HepG2 (cell line): ENCODE measurements around the gene NATD1. TPM values are rescaled to one million over a fixed set of nuclear protein-coding genes. Genes with fewer than 3 reads are reported as not detected.
A peak's percentile ranks its signal among the peaks of the same experiment; 100 is the strongest.

ENCODE experiments used
- ATAC-seq: fragments of 200-7000 bp; cut with Tn5 transposase; 3 replicates; pipeline ENCODE4 v1.9.1; 2020; ENCODE audit warnings: mild to moderate bottlenecking, moderate library complexity
- BruUV-seq: library from RNA; stranded (reverse); fragments of 400-500 nt; replicated peaks from 2 replicates; lab custom pipeline; 2021; lab: Mats Ljungman, UMichigan
- CTCF ChIA-PET: fragments of 300-600 bp; formaldehyde crosslinking; extraction: SDS; loops from one replicate; lab custom pipeline; 2021; ENCODE audit warnings: low total read pairs, inconsistent platforms, low intra/inter-chr PET ratio; lab: Yijun Ruan, JAX
- POLR2A ChIA-PET: fragments of 350-600 bp; sonication (Branson Sonifier 250); formaldehyde crosslinking; loops from one replicate; lab custom pipeline; 2020; ENCODE audit warnings: antibody characterized with exemption, inconsistent platforms; lab: Yijun Ruan, JAX
- DNase-seq: peaks from one replicate; pipeline ENCODE4 v3.0.0-alpha.2; 2015; ENCODE audit warnings: low spot score
- FAIRE-seq: peaks from 3 replicates; lab custom pipeline; 2011; peaks lifted over from hg19 to GRCh38; lab: Jason Lieb, UNC
- H2AFZ ChIP-seq: one replicate; pipeline ENCODE4 v1.6.1; 2011; ENCODE audit warnings: low read length, inconsistent platforms
- H3K27ac ChIP-seq: fragments of 300-600 bp; 3 replicates; pipeline ENCODE4 v1.8.0; 2011; ENCODE audit warnings: mixed run types, mild to moderate bottlenecking, mixed read lengths, low read length, inconsistent platforms; ENCODE audit not compliant: insufficient read depth; ENCODE audit errors: extremely low read length
- H3K27me3 ChIP-seq, 2 experiments: fragments of 200-600 bp in 1 of 2; 2 replicates in 1 of 2; 3 replicates in 1 of 2; pipeline versions ENCODE4 v1.6.0 to v1.8.0; 2011; ENCODE audit warnings: low read length in 2 of 2, mild to moderate bottlenecking in 2 of 2, moderate library complexity in 2 of 2, inconsistent platforms in 1 of 2; ENCODE audit not compliant: insufficient read depth in 2 of 2, control insufficient read depth in 1 of 2
- H3K36me3 ChIP-seq, 2 experiments: fragments of 200-600 bp in 1 of 2; replicated peaks in 1 of 2; 2 replicates in 1 of 2; 3 replicates in 1 of 2; pipeline versions ENCODE4 v1.5.1 to v1.8.0; 2011; ENCODE audit warnings: low read length in 2 of 2, inconsistent platforms in 1 of 2; ENCODE audit not compliant: insufficient read depth in 2 of 2, control insufficient read depth in 1 of 2
- H3K4me1 ChIP-seq: 2 replicates; pipeline ENCODE4 v1.5.1; 2012; ENCODE audit warnings: low read length, inconsistent platforms; ENCODE audit not compliant: insufficient read depth
- H3K4me2 ChIP-seq: 2 replicates; pipeline ENCODE4 v1.6.0; 2011; ENCODE audit warnings: low read depth, low read length, inconsistent platforms
- H3K4me3 ChIP-seq, 3 experiments: fragments of 200-600 bp in 1 of 3; sonication (generic), shearing (Covaris generic) in 1 of 3; replicated peaks in 1 of 3; 2 replicates each; pipeline ENCODE4 v1.5.1; 2011 to 2016; ENCODE audit warnings: low read length in 3 of 3, inconsistent platforms in 2 of 3, low read depth in 2 of 3, mild to moderate bottlenecking in 2 of 3, control low read depth in 1 of 3, mixed read lengths in 1 of 3; ENCODE audit not compliant: insufficient read depth in 1 of 3
- H3K79me2 ChIP-seq: one replicate; pipeline ENCODE4 v1.6.1; 2011; ENCODE audit warnings: low read length, inconsistent platforms; ENCODE audit not compliant: insufficient read depth
- H3K9ac ChIP-seq: 2 replicates; pipeline ENCODE4 v1.6.0; 2011; ENCODE audit warnings: mild to moderate bottlenecking, low read depth, low read length, inconsistent platforms; ENCODE audit not compliant: insufficient read depth
- H3K9me3 ChIP-seq: 2 replicates; pipeline ENCODE4 v1.5.1; 2012; ENCODE audit warnings: mild to moderate bottlenecking, low read length
- H4K20me1 ChIP-seq: 2 replicates; pipeline ENCODE4 v1.6.0; 2011; ENCODE audit warnings: inconsistent platforms, mild to moderate bottlenecking, low read length, moderate library complexity; ENCODE audit not compliant: insufficient read depth
- EED ChIP-seq: sonication (generic); formaldehyde crosslinking; IDR thresholded peaks from 2 replicates; pipeline ENCODE4 v1.5.0; 2020; ENCODE audit warnings: mild to moderate bottlenecking, missing genetic modification reagents
- ZNF496 ChIP-seq: sonication (generic); formaldehyde crosslinking; IDR thresholded peaks from 2 replicates; pipeline ENCODE4 v1.8.1; 2023; ENCODE audit warnings: mild to moderate bottlenecking, moderate library complexity, missing genetic modification reagents; ENCODE audit not compliant: insufficient replicate concordance
- ZNF557 ChIP-seq: sonication (generic); formaldehyde crosslinking; IDR thresholded peaks from 2 replicates; pipeline ENCODE4 v1.4.0; 2020; ENCODE audit warnings: missing genetic modification reagents
- ZNF605 ChIP-seq: sonication (generic); formaldehyde crosslinking; IDR thresholded peaks from 2 replicates; pipeline ENCODE4 v1.8.0; 2022; ENCODE audit warnings: mild to moderate bottlenecking, missing genetic modification reagents
- WGBS: methylation state at CpG from one replicate; pipeline ENCODE4 v1.1.6; 2017; ENCODE audit warnings: low lambda C conversion rate; 5-methylcytosine and 5-hydroxymethylcytosine counted together
- in situ Hi-C: cut with HindIII; loops from 2 replicates; pipeline ENCODE4 v1.10.0; 2017; ENCODE audit warnings: low pct_unique_long_range_greater_than_20kb; ENCODE audit not compliant: extremely low pct_ligation_motif_present
- intact Hi-C: fragments of 100-400 bp; cut with micrococcal nuclease; formaldehyde crosslinking; loops from one replicate; pipeline ENCODE4 v1.10.0; 2022; ENCODE audit not compliant: unreplicated experiment
- polyA plus RNA-seq, 8 experiments: library from polyadenylated mRNA; depleted of rRNA in 3 of 8; stranded (reverse) in 7 of 8; unstranded in 1 of 8; fragments of >200 nt; fragmentation: Illumina TruSeq in 4 of 8; extraction: Trizol in 4 of 8; gene quantifications; 2 replicates each; pipeline versions ENCODE4 v1.2.1 to v1.2.3, GENCODE V29; 2011 to 2016; ENCODE audit warnings: low read depth in 4 of 8, missing spikeins in 1 of 8, mixed read lengths in 1 of 8; ENCODE audit not compliant: insufficient read depth in 1 of 8
- total RNA-seq, 5 experiments: library from RNA; depleted of rRNA; stranded (reverse); fragments of >200 nt; fragmentation: Illumina TruSeq; extraction: Trizol; gene quantifications; 2 replicates each; pipeline ENCODE4 v1.2.3, GENCODE V29; 2016; ENCODE audit warnings: low read depth in 1 of 5
- TF ChIP-seq, protein P1 (sequence below): sonication (generic); formaldehyde crosslinking; IDR thresholded peaks from 2 replicates; pipeline ENCODE4 v1.5.0; 2020; ENCODE audit warnings: missing genetic modification reagents

The NATD1 gene
- total and polyA plus RNA-seq, 2 of the 13 experiments (the other 11 are each of a cell fraction or from before 2014, with no cell fraction given), result 0.31 to 2.3 TPM

DNA sequence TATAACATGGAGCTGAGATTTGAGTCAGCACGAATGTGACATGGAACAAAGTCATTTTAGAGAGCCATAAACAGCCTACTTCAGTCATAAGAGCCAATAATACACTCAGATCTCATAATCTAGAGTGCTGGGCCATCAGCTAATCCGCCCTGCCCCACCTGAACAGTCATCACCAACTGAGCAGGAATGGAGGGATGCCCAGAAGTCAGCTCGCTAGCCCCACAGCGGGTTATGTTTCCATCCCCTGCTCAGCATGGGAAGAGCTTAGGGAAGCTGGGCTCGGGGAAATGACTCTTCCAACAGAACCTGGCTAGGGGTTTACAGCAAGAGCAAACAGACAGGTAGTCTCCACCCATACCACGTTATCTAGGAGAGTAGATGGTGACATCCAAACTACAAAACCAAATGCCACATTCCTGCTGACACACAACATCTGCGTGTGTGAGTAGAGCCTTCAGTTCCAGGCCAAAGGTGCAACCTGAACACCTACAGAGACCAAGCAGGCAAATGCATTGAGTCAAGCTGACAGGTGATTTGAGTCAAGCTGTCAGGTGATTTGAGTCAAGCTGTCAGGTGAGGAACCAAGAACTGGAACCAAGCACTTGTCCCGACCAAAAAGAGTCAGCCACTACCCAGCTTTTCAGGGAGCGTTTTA is 41.3 kb downstream of the NATD1 start:
- Histone ChIP-seq H3K9ac (peak overlapping the region; percentile 96; the same call in 1 of the 2 replicates), H3K27me3 (no peaks in the 10 kb centered on the region; a peak in 1 of 5 replicates), H3K9me3 (no peaks in the 10 kb centered on the region), H3K4me2 (peak overlapping the region; percentile 93), H4K20me1 (peaks cover 37% of the 10 kb centered on the region), H2AFZ (no peak overlapping the region), H3K79me2 (peaks cover 75% of the 10 kb centered on the region), H3K36me3 (peaks cover 8 to 33% of the 10 kb centered on the region in 2 experiments; a peak in 4 of 5 replicates), H3K4me1 (peaks cover 48% of the 10 kb centered on the region), H3K4me3 (peak overlapping the region; percentile 83 to 99 (median 96); a peak in 5 of 6 replicates), H3K27ac (no peak overlapping the region)
- TF ChIP-seq ZNF605 (CRISPR knock-in tag) (0 out of 2 replicates have a peak, but pooled peaks have one; percentile 21), ZNF496 (CRISPR knock-in tag) (no peak)
- ChIA-PET POLR2A (interaction anchor here (2.8 kb wide), 1 partner anchor 169 kb away, joined by 8 read pairs; the partner anchor contains the start of gene USP22), CTCF (no interaction called here)
- intact Hi-C loops (no loop called here), in situ Hi-C loops (no loop called here)
- WGBS, result 76% methylated on average over 8 of the region's 9 CpGs
- no TSS peak for BruUV-seq
- DNase-seq, result no peak
- FAIRE-seq, result no peak
- ATAC-seq, result no peak

DNA sequence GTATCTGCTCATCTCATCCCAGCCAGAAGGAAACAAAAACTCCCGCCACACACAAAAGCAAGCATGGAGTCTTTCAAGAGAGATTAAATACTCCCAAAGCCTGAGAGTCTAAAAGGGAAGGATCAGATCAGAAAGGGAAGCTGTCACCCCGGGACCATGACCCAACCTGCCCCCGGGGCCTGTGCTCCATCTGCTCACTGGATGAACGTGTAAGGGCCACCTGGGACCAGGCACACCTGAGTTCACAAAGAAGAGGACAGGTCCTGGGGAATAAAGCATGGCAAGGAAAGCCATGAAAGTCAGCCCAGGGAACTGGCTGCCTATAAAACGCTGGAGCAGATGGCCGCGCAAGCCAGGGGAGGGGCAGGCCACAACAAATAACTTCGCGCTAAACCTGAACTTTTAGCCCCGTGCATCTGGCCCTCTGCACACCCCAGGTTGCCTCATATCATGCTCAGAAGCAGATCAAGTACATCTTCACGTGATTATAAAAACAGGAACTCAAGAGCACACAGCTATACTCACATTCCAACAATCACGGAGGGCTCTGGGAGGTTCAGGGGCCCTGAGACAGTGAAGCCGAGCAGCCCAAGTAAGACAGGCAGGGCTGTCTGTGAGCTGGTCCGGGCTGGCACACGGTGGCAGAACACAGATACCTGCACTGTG is 42.7 kb downstream of the NATD1 start:
- WGBS, result 90% methylated on average over 11 of the region's 15 CpGs
- no peaks in the 10 kb centered on the region; a peak in 1 of 5 replicates for H3K27me3 ChIP-seq
- peaks cover 34% of the 10 kb centered on the region for H3K4me1 ChIP-seq
- H3K4me2 ChIP-seq, result no peak overlapping the region
- FAIRE-seq (no peak), DNase-seq (no peak), ATAC-seq (no peak)
- intact Hi-C loops (no loop called here), in situ Hi-C loops (no loop called here)
- POLR2A ChIA-PET, result no interaction called here
- H3K9ac ChIP-seq, result no peak overlapping the region
- H2AFZ ChIP-seq, result no peak overlapping the region
- CTCF ChIA-PET, result no interaction called here
- H3K4me3 ChIP-seq, result no peak overlapping the region
- TF ChIP-seq EED (CRISPR knock-in tag), result no peak
- TF ChIP-seq, protein P1, sequence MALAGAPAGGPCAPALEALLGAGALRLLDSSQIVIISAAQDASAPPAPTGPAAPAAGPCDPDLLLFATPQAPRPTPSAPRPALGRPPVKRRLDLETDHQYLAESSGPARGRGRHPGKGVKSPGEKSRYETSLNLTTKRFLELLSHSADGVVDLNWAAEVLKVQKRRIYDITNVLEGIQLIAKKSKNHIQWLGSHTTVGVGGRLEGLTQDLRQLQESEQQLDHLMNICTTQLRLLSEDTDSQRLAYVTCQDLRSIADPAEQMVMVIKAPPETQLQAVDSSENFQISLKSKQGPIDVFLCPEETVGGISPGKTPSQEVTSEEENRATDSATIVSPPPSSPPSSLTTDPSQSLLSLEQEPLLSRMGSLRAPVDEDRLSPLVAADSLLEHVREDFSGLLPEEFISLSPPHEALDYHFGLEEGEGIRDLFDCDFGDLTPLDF (CRISPR knock-in tag), result no peak
- no peak for TF ChIP-seq ZNF557
- H3K79me2 ChIP-seq, result peaks cover 84% of the 10 kb centered on the region
- peaks cover 8 to 33% of the 10 kb centered on the region in 2 experiments; a peak in 4 of 5 replicates for H3K36me3 ChIP-seq
- H3K27ac ChIP-seq, result no peak overlapping the region
- BruUV-seq, result no TSS peak
- no peaks in the 10 kb centered on the region for H3K9me3 ChIP-seq
- peaks cover 41% of the 10 kb centered on the region for H4K20me1 ChIP-seq
